ENCODE data around the gene C5orf22. TPM values are rescaled to one million over a fixed set of nuclear protein-coding genes. Genes with fewer than 3 reads are reported as not detected.

C5orf22 gene
- total and polyA plus RNA-seq, 10 donors = 5.3 to 25.8 (median 19.0) TPM

- H3K36me3 ChIP-seq = peaks cover 0 to 100% (median 91%) of the 10 kb centered on the region in 6 donors
- H3K4me3 ChIP-seq = no peak overlapping the region
- DNase-seq = no peak
- H3K9me3 ChIP-seq = no peaks in the 10 kb centered on the region
- H3K4me1 ChIP-seq = no peaks in the 10 kb centered on the region
- TF ChIP-seq POLR2A (IDR thresholded peaks at IDR 0.05) = no peak
- no peak for TF ChIP-seq POLR2AphosphoS5 (IDR thresholded peaks at IDR 0.05)
- TF ChIP-seq, protein P1, sequence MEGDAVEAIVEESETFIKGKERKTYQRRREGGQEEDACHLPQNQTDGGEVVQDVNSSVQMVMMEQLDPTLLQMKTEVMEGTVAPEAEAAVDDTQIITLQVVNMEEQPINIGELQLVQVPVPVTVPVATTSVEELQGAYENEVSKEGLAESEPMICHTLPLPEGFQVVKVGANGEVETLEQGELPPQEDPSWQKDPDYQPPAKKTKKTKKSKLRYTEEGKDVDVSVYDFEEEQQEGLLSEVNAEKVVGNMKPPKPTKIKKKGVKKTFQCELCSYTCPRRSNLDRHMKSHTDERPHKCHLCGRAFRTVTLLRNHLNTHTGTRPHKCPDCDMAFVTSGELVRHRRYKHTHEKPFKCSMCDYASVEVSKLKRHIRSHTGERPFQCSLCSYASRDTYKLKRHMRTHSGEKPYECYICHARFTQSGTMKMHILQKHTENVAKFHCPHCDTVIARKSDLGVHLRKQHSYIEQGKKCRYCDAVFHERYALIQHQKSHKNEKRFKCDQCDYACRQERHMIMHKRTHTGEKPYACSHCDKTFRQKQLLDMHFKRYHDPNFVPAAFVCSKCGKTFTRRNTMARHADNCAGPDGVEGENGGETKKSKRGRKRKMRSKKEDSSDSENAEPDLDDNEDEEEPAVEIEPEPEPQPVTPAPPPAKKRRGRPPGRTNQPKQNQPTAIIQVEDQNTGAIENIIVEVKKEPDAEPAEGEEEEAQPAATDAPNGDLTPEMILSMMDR (IDR thresholded peaks at IDR 0.05 in 8 of 11, conservative IDR thresholded peaks at IDR 0.05 in 3 of 11) = no peak
- H3K27ac ChIP-seq = no peak overlapping the region
- H3K27me3 ChIP-seq (replicated peaks in 1 of 7) = no peaks in the 10 kb centered on the region
- intact Hi-C loops (cut with DNase I; ENCODE audit: low total_unique reads) = no loop called here
- 84 to 97% (median 93%) methylated on average over 3 to 6 of the region's 6 CpGs for WGBS, 5 donors
Measured at GRCh38 chr5:31496891-31497290, 35.2 kb upstream of the C5orf22 start.

DNA sequence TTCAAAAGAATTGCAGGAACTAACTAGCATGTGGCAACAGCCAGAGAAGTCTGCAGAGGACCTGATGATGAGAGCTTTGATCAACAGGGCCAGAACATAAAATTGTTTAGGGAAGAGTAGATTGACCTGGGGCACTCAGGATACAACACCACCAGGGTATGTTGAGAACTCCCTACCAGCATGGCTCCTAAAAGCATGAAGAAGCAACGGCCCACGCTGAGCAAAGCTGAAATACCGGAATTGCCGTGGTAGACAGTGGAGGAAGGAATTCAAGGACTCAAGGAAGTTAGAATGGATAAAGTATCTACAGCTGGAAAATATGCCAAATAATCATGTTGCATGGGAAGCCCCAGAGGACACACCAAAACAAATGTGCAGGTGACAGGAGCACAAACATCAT, 31.8 kb upstream of the C5orf22 start:
- no peak for TF ChIP-seq POLR2A (IDR thresholded peaks at IDR 0.05)
- intact Hi-C loops (cut with DNase I; ENCODE audit: low total_unique reads) = no loop called here
- 66 to 84% (median 73%) methylated on average over 4 of the region's 4 CpGs for WGBS, 5 donors

DNA sequence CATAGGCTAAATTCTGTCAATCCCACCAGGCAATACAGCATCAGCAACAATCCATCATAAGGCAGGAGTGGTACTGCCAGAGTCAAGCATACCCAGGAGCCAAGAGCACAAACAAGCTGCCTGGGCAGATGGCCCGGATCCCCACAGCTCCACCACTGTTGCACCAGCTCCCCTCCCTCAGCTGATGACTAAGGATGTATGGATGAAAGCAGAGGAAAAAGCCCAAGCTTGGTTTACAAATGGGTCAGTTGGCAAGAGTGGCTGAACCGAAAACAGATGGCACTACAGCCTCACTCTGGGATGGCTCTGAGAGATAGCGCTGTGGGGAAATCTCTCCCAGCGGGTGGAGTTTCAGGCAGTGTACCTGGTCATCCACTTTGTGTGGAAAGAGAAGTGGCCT, 29.6 kb upstream of the C5orf22 start:
- H3K27ac ChIP-seq = no peak overlapping the region
- H3K9me3 ChIP-seq = no peaks in the 10 kb centered on the region
- TF ChIP-seq POLR2AphosphoS5 (IDR thresholded peaks at IDR 0.05) (no peak), POLR2A (IDR thresholded peaks at IDR 0.05) (no peak)
- TF ChIP-seq, protein P1 (IDR thresholded peaks at IDR 0.05 in 8 of 11, conservative IDR thresholded peaks at IDR 0.05 in 3 of 11) = no peak
- no peaks in the 10 kb centered on the region for H3K27me3 ChIP-seq (replicated peaks in 1 of 7)
- intact Hi-C loops (cut with DNase I; ENCODE audit: low total_unique reads) = no loop called here
- H3K36me3 ChIP-seq = peaks cover 0 to 100% (median 85%) of the 10 kb centered on the region in 6 donors
- 95 to 100% (median 96%) methylated on average over 4 of the region's 4 CpGs for WGBS, 5 donors
- H3K4me3 ChIP-seq = no peak overlapping the region
- no peak for DNase-seq
- H3K4me1 ChIP-seq = no peaks in the 10 kb centered on the region

More for the DNA sequence above, 31.8 kb upstream of the C5orf22 start:
- peaks cover 0 to 100% (median 92%) of the 10 kb centered on the region in 6 donors for H3K36me3 ChIP-seq
- no peak for DNase-seq
- no peaks in the 10 kb centered on the region for H3K9me3 ChIP-seq
- no peak overlapping the region for H3K4me3 ChIP-seq
- H3K4me1 ChIP-seq = no peaks in the 10 kb centered on the region
- no peak overlapping the region for H3K27ac ChIP-seq
- H3K27me3 ChIP-seq (replicated peaks in 1 of 7) = no peaks in the 10 kb centered on the region

GRCh38 chr5:31504529-31504928, 27.6 kb upstream of the C5orf22 start:
- 88 to 97% (median 95%) methylated on average over 10 of the region's 10 CpGs for WGBS, 5 donors
- Histone ChIP-seq H3K4me1 (no peaks in the 10 kb centered on the region), H3K4me3 (no peak overlapping the region), H3K27me3 (replicated peaks in 1 of 7) (no peaks in the 10 kb centered on the region), H3K9me3 (no peaks in the 10 kb centered on the region), H3K27ac (no peak overlapping the region), H3K36me3 (peaks cover 0 to 100% (median 82%) of the 10 kb centered on the region in 6 donors)
- DNase-seq = no peak
- intact Hi-C loops (cut with DNase I; ENCODE audit: low total_unique reads) = no loop called here
- TF ChIP-seq, protein P1 (IDR thresholded peaks at IDR 0.05 in 8 of 11, conservative IDR thresholded peaks at IDR 0.05 in 3 of 11) = no peak
- no peak for TF ChIP-seq POLR2A (IDR thresholded peaks at IDR 0.05)

GRCh38 chr5:31511305-31511704, 20.8 kb upstream of the C5orf22 start:
- no peak for DNase-seq
- no peaks in the 10 kb centered on the region for H3K27me3 ChIP-seq (replicated peaks in 1 of 7)
- H3K4me1 ChIP-seq = no peaks in the 10 kb centered on the region
- no peaks in the 10 kb centered on the region for H3K9me3 ChIP-seq
- WGBS, 5 donors = 92 to 100% (median 97%) methylated on average over 4 of the region's 4 CpGs
- no peak overlapping the region for H3K27ac ChIP-seq
- no peak overlapping the region for H3K4me3 ChIP-seq
- peaks cover 0 to 100% (median 80%) of the 10 kb centered on the region in 6 donors for H3K36me3 ChIP-seq
- intact Hi-C loops (cut with DNase I; ENCODE audit: low total_unique reads) = no loop called here
- TF ChIP-seq POLR2A (IDR thresholded peaks at IDR 0.05) = no peak
- no peak for TF ChIP-seq POLR2AphosphoS5 (IDR thresholded peaks at IDR 0.05)
- TF ChIP-seq, protein P1 (IDR thresholded peaks at IDR 0.05 in 8 of 11, conservative IDR thresholded peaks at IDR 0.05 in 3 of 11) = no peak
